HepG2 (cell line): ENCODE data around the gene KIAA0232. TPM values are rescaled to one million over a fixed set of nuclear protein-coding genes. Genes with fewer than 3 reads are reported as not detected.
A peak's percentile ranks its signal among the peaks of the same experiment; 100 is the strongest.

Experiments used
- DBP ChIP-seq: sonication (generic); formaldehyde crosslinking; IDR thresholded peaks from 2 replicates; pipeline ENCODE4 v1.4.0; 2020; ENCODE audit warnings: missing genetic modification reagents; ENCODE audit errors: not compliant biosample characterization
- DNMT3B ChIP-seq: conservative IDR thresholded peaks from 2 replicates; pipeline ENCODE4 v1.6.1; 2016; ENCODE audit warnings: missing biosample characterization, control low read depth
- DZIP1 ChIP-seq: sonication (generic); formaldehyde crosslinking; IDR thresholded peaks from 2 replicates; pipeline ENCODE4 v1.5.0; 2020; ENCODE audit warnings: mild to moderate bottlenecking, missing genetic modification reagents
- GATAD2A ChIP-seq: IDR thresholded peaks from 2 replicates; pipeline ENCODE4 v1.6.1; 2016
- PAWR ChIP-seq: sonication (generic); formaldehyde crosslinking; IDR thresholded peaks from 2 replicates; pipeline ENCODE4 v1.4.0; 2020; ENCODE audit warnings: missing genetic modification reagents, mild to moderate bottlenecking, borderline replicate concordance
- SNAPC4 ChIP-seq: sonication (generic); formaldehyde crosslinking; IDR thresholded peaks from 2 replicates; pipeline ENCODE4 v1.4.0; 2020; ENCODE audit warnings: mild to moderate bottlenecking, missing genetic modification reagents
- SNRNP70 ChIP-seq: fragments of 200-400 bp; formaldehyde crosslinking; IDR thresholded peaks from 2 replicates; pipeline ENCODE4 v1.6.1; 2017; ENCODE audit warnings: mild to moderate bottlenecking, low read depth, low read length, moderate library complexity
- TBX2 ChIP-seq: sonication (generic); formaldehyde crosslinking; IDR thresholded peaks from 2 replicates; pipeline ENCODE4 v1.5.0; 2020; ENCODE audit warnings: missing genetic modification reagents, mild to moderate bottlenecking, borderline replicate concordance
- ZNF235 ChIP-seq: sonication (generic); formaldehyde crosslinking; IDR thresholded peaks from 2 replicates; pipeline ENCODE4 v1.8.1; 2023; ENCODE audit warnings: mild to moderate bottlenecking, missing genetic modification reagents, borderline replicate concordance
- ZSCAN30 ChIP-seq: sonication (generic); formaldehyde crosslinking; IDR thresholded peaks from 2 replicates; pipeline ENCODE4 v1.5.0; 2020; ENCODE audit warnings: mild to moderate bottlenecking, missing genetic modification reagents
- polyA plus RNA-seq, 8 experiments: library from polyadenylated mRNA; depleted of rRNA in 3 of 8; stranded (reverse) in 7 of 8; unstranded in 1 of 8; fragments of >200 nt; fragmentation: Illumina TruSeq in 4 of 8; extraction: Trizol in 4 of 8; gene quantifications; 2 replicates each; pipeline versions ENCODE4 v1.2.1 to v1.2.3, GENCODE V29; 2011 to 2016; ENCODE audit warnings: low read depth in 4 of 8, missing spikeins in 1 of 8, mixed read lengths in 1 of 8; ENCODE audit not compliant: insufficient read depth in 1 of 8
- total RNA-seq, 5 experiments: library from RNA; depleted of rRNA; stranded (reverse); fragments of >200 nt; fragmentation: Illumina TruSeq; extraction: Trizol; gene quantifications; 2 replicates each; pipeline ENCODE4 v1.2.3, GENCODE V29; 2016; ENCODE audit warnings: low read depth in 1 of 5
- TF ChIP-seq, protein P1 (sequence below): sonication (generic); formaldehyde crosslinking; IDR thresholded peaks from 2 replicates; pipeline ENCODE4 v1.4.0; 2020; ENCODE audit warnings: mild to moderate bottlenecking, missing genetic modification reagents
- TF ChIP-seq, protein P2 (sequence below): sonication (generic); formaldehyde crosslinking; conservative IDR thresholded peaks from 2 replicates; pipeline ENCODE4 v1.8.1; 2023; ENCODE audit warnings: missing genetic modification reagents
- TF ChIP-seq, protein P3 (sequence below): fragments of 450-650 bp; IDR thresholded peaks from 2 replicates; pipeline ENCODE4 v1.6.1; 2017

Gene KIAA0232
- total and polyA plus RNA-seq, 2 of the 13 experiments (the other 11 are each of a cell fraction or from before 2014, with no cell fraction given) = 7.8 to 17.1 TPM

- TF ChIP-seq SNAPC4 (CRISPR knock-in tag) = no peak
- TF ChIP-seq ZNF235 (CRISPR knock-in tag) = no peak
- TF ChIP-seq DZIP1 (CRISPR knock-in tag) = no peak
- peak; percentile 90 for TF ChIP-seq DNMT3B (CRISPR knock-in tag)
- TF ChIP-seq GATAD2A (CRISPR knock-in tag) = peak; percentile 98
- TF ChIP-seq SNRNP70 = no peak
- TF ChIP-seq, protein P1, sequence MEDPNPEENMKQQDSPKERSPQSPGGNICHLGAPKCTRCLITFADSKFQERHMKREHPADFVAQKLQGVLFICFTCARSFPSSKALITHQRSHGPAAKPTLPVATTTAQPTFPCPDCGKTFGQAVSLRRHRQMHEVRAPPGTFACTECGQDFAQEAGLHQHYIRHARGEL (CRISPR knock-in tag) = no peak
- TF ChIP-seq, protein P2, sequence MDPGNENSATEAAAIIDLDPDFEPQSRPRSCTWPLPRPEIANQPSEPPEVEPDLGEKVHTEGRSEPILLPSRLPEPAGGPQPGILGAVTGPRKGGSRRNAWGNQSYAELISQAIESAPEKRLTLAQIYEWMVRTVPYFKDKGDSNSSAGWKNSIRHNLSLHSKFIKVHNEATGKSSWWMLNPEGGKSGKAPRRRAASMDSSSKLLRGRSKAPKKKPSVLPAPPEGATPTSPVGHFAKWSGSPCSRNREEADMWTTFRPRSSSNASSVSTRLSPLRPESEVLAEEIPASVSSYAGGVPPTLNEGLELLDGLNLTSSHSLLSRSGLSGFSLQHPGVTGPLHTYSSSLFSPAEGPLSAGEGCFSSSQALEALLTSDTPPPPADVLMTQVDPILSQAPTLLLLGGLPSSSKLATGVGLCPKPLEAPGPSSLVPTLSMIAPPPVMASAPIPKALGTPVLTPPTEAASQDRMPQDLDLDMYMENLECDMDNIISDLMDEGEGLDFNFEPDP = no peak
- TF ChIP-seq TBX2 (CRISPR knock-in tag) = peak; percentile 84
- TF ChIP-seq ZSCAN30 (CRISPR knock-in tag) = no peak
- no peak for TF ChIP-seq DBP (CRISPR knock-in tag)
- TF ChIP-seq PAWR (CRISPR knock-in tag) = no peak
- TF ChIP-seq, protein P3, sequence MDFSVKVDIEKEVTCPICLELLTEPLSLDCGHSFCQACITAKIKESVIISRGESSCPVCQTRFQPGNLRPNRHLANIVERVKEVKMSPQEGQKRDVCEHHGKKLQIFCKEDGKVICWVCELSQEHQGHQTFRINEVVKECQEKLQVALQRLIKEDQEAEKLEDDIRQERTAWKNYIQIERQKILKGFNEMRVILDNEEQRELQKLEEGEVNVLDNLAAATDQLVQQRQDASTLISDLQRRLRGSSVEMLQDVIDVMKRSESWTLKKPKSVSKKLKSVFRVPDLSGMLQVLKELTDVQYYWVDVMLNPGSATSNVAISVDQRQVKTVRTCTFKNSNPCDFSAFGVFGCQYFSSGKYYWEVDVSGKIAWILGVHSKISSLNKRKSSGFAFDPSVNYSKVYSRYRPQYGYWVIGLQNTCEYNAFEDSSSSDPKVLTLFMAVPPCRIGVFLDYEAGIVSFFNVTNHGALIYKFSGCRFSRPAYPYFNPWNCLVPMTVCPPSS = no peak
Observed at GRCh38 chr4:6893449-6894085, 111.0 kb downstream of the KIAA0232 start (continued).
